Left hindlimb (tissue), 1 donor: ENCODE data around the gene IDH3A.

ENCODE experiments used
- DNase-seq: peaks from one replicate; pipeline ENCODE4 v3.0.0-alpha.2; 2018

Gene IDH3A

GRCh38 chr15:78204351-78205309 lies 55.5 kb downstream of the IDH3A start:
- DNase-seq, result peak; percentile 52

GRCh38 chr15:78205337-78205736 lies 56.2 kb downstream of the IDH3A start:
- DNase-seq, result no peak

GRCh38 chr15:78205856-78206255 lies 56.7 kb downstream of the IDH3A start:
- DNase-seq, result no peak

GRCh38 chr15:78206326-78207109 lies 57.4 kb downstream of the IDH3A start:
- DNase-seq, result no peak

GRCh38 chr15:78207110-78207458 lies 57.9 kb downstream of the IDH3A start:
- no peak for DNase-seq

- no peak for DNase-seq
Measured at GRCh38 chr15:78207641-78208340, 58.6 kb downstream of the IDH3A start.

GRCh38 chr15:78208341-78208844 lies 59.2 kb downstream of the IDH3A start:
- no peak for DNase-seq

GRCh38 chr15:78208887-78209645 lies 59.9 kb downstream of the IDH3A start:
- no peak for DNase-seq

- no peak for DNase-seq
Measured at GRCh38 chr15:78209646-78210348, 60.6 kb downstream of the IDH3A start.

- no peak for DNase-seq
Measured at GRCh38 chr15:78210349-78210717, 61.2 kb downstream of the IDH3A start.

- no peak for DNase-seq
Measured at GRCh38 chr15:78211189-78211921, 62.2 kb downstream of the IDH3A start.

GRCh38 chr15:78212008-78212407 lies 62.8 kb downstream of the IDH3A start:
- no peak for DNase-seq

GRCh38 chr15:78212546-78213424 lies 63.6 kb downstream of the IDH3A start:
- peak; percentile 65 for DNase-seq

GRCh38 chr15:78213425-78213750 lies 64.2 kb downstream of the IDH3A start:
- no peak for DNase-seq

- no peak for DNase-seq
Measured at GRCh38 chr15:78213956-78214355, 64.8 kb downstream of the IDH3A start.

GRCh38 chr15:78216276-78217104 lies 67.3 kb downstream of the IDH3A start:
- DNase-seq, result no peak

- no peak for DNase-seq
Measured at GRCh38 chr15:78220713-78221112, 71.6 kb downstream of the IDH3A start.
